WTC11 (cell line): ENCODE measurements around the gene SLC7A7. TPM values are rescaled to one million over a fixed set of nuclear protein-coding genes. Genes with fewer than 3 reads are reported as not detected.

Source experiments
- ATAC-seq: fragments of 200-7000 bp; cut with Tn5 transposase; 2 replicates; pipeline ENCODE4 v1.10.0; 2021; ENCODE audit warnings: mild to moderate bottlenecking, moderate library complexity
- CTCF ChIA-PET: fragments of 300-600 bp; sonication (Branson Sonifier 250); formaldehyde crosslinking; loops from one replicate; lab custom pipeline; 2021; ENCODE audit warnings: antibody characterized with exemption; lab: Charles Lee
- POLR2A ChIA-PET: fragments of 350-600 bp; sonication (Branson Sonifier 250); formaldehyde crosslinking; loops from one replicate; lab custom pipeline; 2021; ENCODE audit warnings: antibody characterized with exemption; lab: Charles Lee
- DNase-seq: peaks from one replicate; pipeline ENCODE4 v3.0.0; 2021; ENCODE audit warnings: low spot score
- H3K27ac Mint-ChIP-seq: 2 replicates; pipeline ENCODE4 v1.8.0; 2021; ENCODE audit warnings: mixed read lengths
- H3K27me3 Mint-ChIP-seq: 2 replicates; pipeline ENCODE4 v1.8.0; 2021; ENCODE audit warnings: low read depth, mild to moderate bottlenecking, moderate library complexity, mixed read lengths
- H3K36me3 Mint-ChIP-seq: 2 replicates; pipeline ENCODE4 v1.8.0; 2021; ENCODE audit warnings: mixed read lengths
- H3K4me1 Mint-ChIP-seq: 2 replicates; pipeline ENCODE4 v1.8.0; 2022; ENCODE audit warnings: mixed read lengths
- H3K4me3 Mint-ChIP-seq: 2 replicates; pipeline ENCODE4 v1.8.0; 2021; ENCODE audit warnings: mild to moderate bottlenecking, moderate library complexity, mixed read lengths
- H3K9me3 Mint-ChIP-seq: 2 replicates; pipeline ENCODE4 v1.8.0; 2021; ENCODE audit warnings: mixed read lengths
- CDX4 ChIP-seq: fragments of 250-450 bp; sonication (Bioruptor Pico); IDR thresholded peaks from 2 replicates; pipeline ENCODE4 v1.9.0; 2021; ENCODE audit warnings: moderate library complexity, mild to moderate bottlenecking, inconsistent platforms, borderline replicate concordance
- CTCF ChIP-seq: fragments of 200-600 bp; IDR thresholded peaks from 2 replicates; pipeline ENCODE4 v1.8.0; 2022; ENCODE audit warnings: antibody characterized with exemption
- E2F1 ChIP-seq: sonication (generic); formaldehyde crosslinking; IDR thresholded peaks from 2 replicates; pipeline ENCODE4 v1.8.0; 2022; ENCODE audit warnings: mild to moderate bottlenecking, missing genetic modification reagents
- FOXK1 ChIP-seq: sonication (generic); formaldehyde crosslinking; IDR thresholded peaks from 2 replicates; pipeline ENCODE4 v1.8.0; 2022; ENCODE audit warnings: mild to moderate bottlenecking, moderate library complexity, missing genetic modification reagents
- FOXP1 ChIP-seq: sonication (generic); formaldehyde crosslinking; IDR thresholded peaks from 2 replicates; pipeline ENCODE4 v1.8.0; 2022; ENCODE audit warnings: missing genetic modification reagents, mild to moderate bottlenecking, moderate library complexity, borderline replicate concordance
- GRHL2 ChIP-seq: fragments of 250-450 bp; sonication (Bioruptor Pico); IDR thresholded peaks from 2 replicates; pipeline ENCODE4 v1.8.0; 2022; ENCODE audit warnings: mild to moderate bottlenecking, moderate library complexity; ENCODE audit not compliant: insufficient replicate concordance, severe bottlenecking
- GTF2I ChIP-seq: fragments of 250-450 bp; sonication (Bioruptor Pico); conservative IDR thresholded peaks from 2 replicates; pipeline ENCODE4 v1.4.0; 2021; ENCODE audit warnings: mild to moderate bottlenecking
- HMGXB4 ChIP-seq: sonication (generic); formaldehyde crosslinking; IDR thresholded peaks from 2 replicates; pipeline ENCODE4 v1.8.1; 2023; ENCODE audit warnings: mild to moderate bottlenecking, moderate library complexity, missing genetic modification reagents
- IRF2 ChIP-seq: sonication (generic); formaldehyde crosslinking; IDR thresholded peaks from 2 replicates; pipeline ENCODE4 v1.8.0; 2022; ENCODE audit warnings: low read depth, missing genetic modification reagents, borderline replicate concordance
- PRDM15 ChIP-seq: sonication (generic); formaldehyde crosslinking; IDR thresholded peaks from 2 replicates; pipeline ENCODE4 v1.8.0; 2022; ENCODE audit warnings: missing genetic modification reagents
- SOX15 ChIP-seq: fragments of 250-450 bp; sonication (Bioruptor Pico); IDR thresholded peaks from 2 replicates; pipeline ENCODE4 v1.9.0; 2021; ENCODE audit warnings: mild to moderate bottlenecking
- TCF7 ChIP-seq: sonication (generic); formaldehyde crosslinking; IDR thresholded peaks from 2 replicates; pipeline ENCODE4 v1.8.0; 2022; ENCODE audit warnings: mild to moderate bottlenecking, low read depth, missing genetic modification reagents, moderate library complexity
- TEAD4 ChIP-seq: sonication (generic); formaldehyde crosslinking; IDR thresholded peaks from 2 replicates; pipeline ENCODE4 v1.8.0; 2022; ENCODE audit warnings: mild to moderate bottlenecking, missing genetic modification reagents
- ZNF138 ChIP-seq: sonication (generic); formaldehyde crosslinking; conservative IDR thresholded peaks from 2 replicates; pipeline ENCODE4 v1.8.1; 2022; ENCODE audit warnings: mild to moderate bottlenecking, moderate library complexity, missing genetic modification reagents
- ZNF512 ChIP-seq: sonication (generic); formaldehyde crosslinking; IDR thresholded peaks from 2 replicates; pipeline ENCODE4 v1.8.1; 2022; ENCODE audit warnings: missing genetic modification reagents, borderline replicate concordance
- ZNF671 ChIP-seq: fragments of 250-450 bp; sonication (Bioruptor Pico); IDR thresholded peaks from 2 replicates; pipeline ENCODE4 v1.8.0; 2021; ENCODE audit warnings: mild to moderate bottlenecking
- total RNA-seq: library from RNA; stranded (reverse); gene quantifications from 3 replicates; pipeline ENCODE4 v1.2.3, GENCODE V29; 2021

The SLC7A7 gene
- total RNA-seq, 1 experiment from 2014 or later, result 4.3 TPM

GRCh38 chr14:22797017-22797917 is 18.0 kb downstream of the SLC7A7 start (continued):
- TF ChIP-seq ZNF512 (CRISPR knock-in tag) (no peak), ZNF138 (CRISPR knock-in tag) (no peak), IRF2 (CRISPR knock-in tag) (no peak)

GRCh38 chr14:22796087-22796707 is 19.0 kb downstream of the SLC7A7 start:
- CTCF ChIA-PET, result interaction anchor here (0.6 to 2.6 kb wide), 13 partner anchors 10 to 239 kb away, joined by 3 to 8 read pairs (median 4); partner anchors contain the start of gene DAD1
- ATAC-seq, result no peak
- H3K27ac Mint-ChIP-seq, result peak overlapping the region; percentile 53

More at GRCh38 chr14:22796087-22796707, 19.0 kb downstream of the SLC7A7 start:
- no peaks in the 10 kb centered on the region; the same call in 1 of the 2 replicates for H3K27me3 Mint-ChIP-seq
- TF ChIP-seq FOXP1 (CRISPR knock-in tag), result no peak
- no peak for TF ChIP-seq ZNF671 (CRISPR knock-in tag)
- TF ChIP-seq FOXK1 (CRISPR knock-in tag), result no peak
- TF ChIP-seq SOX15 (CRISPR knock-in tag), result no peak
- TF ChIP-seq E2F1 (CRISPR knock-in tag), result no peak
- TF ChIP-seq GTF2I, result no peak
- no peak for TF ChIP-seq HMGXB4 (CRISPR knock-in tag)
- TF ChIP-seq TCF7 (CRISPR knock-in tag), result no peak
- TF ChIP-seq TEAD4 (CRISPR knock-in tag), result no peak
- TF ChIP-seq CTCF, result no peak
- TF ChIP-seq GRHL2, result no peak
- no peak for TF ChIP-seq PRDM15 (CRISPR knock-in tag)
- TF ChIP-seq CDX4 (CRISPR knock-in tag), result no peak
- no peak for DNase-seq
- POLR2A ChIA-PET, result interaction anchor here (1.1 to 1.3 kb wide), 2 partner anchors 25 to 34 kb away, joined by 4 to 12 read pairs; partner anchors contain the start of gene MRPL52
- no peak overlapping the region for H3K4me3 Mint-ChIP-seq
- peaks cover 16% of the 10 kb centered on the region for H3K4me1 Mint-ChIP-seq
- H3K36me3 Mint-ChIP-seq, result peaks cover 4% of the 10 kb centered on the region; the same call in 1 of the 2 replicates
- H3K9me3 Mint-ChIP-seq, result peaks cover 4% of the 10 kb centered on the region
